NCI-H2227 (cell line): ENCODE data around the gene CAPN15.
A peak's percentile ranks its signal among the peaks of the same experiment; 100 is the strongest.

Experiments
- DNase-seq: peaks from one replicate; lab custom pipeline; 2025; ENCODE audit not compliant: unreplicated experiment; lab: John Stamatoyannopoulos, UW

Gene CAPN15

DNA sequence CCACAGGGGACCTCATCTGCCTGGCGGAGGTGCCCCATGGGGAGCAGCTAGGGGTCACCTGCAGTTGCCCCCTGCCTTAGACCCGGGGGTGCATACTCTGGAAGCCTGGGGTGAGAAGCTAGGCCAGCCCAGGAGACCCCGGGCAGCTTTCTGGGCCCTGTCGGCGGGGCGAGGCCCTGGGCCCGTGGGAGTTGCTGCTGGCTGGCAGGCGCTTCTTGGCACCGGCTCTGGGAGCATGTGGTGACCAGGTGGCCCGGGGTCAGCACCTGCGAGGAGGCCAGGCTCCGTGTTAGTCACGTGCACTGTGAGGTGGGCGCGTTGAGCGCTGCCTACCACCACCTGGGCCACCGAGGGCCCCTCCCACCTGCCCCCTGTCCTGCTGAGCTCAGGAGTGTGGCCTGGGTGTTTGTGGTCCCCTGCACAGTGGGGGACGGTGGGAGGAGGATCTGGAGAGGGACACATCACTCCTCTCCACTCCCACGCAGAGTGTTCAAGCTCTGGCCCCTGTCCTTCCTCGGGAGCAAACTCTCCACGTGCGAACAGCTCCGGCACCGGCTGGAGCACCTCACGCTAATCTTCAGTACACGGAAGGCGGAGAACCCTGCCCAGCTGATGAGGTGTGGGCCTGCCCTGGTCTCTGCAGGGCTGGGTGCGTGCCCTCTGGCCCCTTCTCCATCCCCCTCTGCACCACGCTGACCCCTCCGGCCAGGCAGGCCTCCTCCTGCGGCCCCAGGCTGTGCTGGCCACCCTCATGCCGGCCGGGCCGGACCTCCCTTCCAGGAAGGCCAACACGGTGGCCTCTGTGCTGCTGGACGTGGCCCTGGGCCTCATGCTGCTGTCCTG is 48.1 kb downstream of the CAPN15 start:
- no peak for DNase-seq

DNA sequence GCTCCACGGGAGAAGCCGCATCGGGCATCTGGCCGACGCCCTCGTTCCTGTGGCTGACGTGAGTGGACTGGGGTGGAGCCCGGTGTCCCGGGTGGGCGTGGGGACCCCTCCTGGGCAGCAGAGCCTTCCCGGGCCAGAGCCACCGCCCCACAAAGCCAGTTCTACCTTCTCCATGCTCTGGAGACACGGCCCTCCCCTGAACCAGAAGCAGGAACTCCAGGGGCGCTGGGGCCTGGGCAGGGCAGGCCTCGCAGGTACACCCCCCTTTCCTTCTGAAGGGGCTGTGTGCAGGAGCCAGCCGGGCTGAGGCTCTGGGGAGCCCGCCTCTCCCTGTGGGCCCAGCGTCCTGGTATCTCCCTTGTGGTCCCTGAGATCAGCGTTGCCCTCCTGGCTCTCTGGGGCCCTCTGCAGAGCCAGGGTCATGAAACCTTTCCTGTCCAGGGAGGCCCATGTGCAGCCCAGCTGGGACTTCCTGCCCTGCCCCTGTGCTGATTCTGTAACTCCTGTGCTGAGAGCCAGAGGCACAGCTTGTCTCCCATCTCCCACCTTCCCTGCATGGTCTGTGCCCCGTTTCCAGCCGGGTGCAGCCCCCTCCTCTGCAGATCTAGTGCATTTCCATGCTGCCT is 48.8 kb downstream of the CAPN15 start:
- DNase-seq, result no peak

DNA sequence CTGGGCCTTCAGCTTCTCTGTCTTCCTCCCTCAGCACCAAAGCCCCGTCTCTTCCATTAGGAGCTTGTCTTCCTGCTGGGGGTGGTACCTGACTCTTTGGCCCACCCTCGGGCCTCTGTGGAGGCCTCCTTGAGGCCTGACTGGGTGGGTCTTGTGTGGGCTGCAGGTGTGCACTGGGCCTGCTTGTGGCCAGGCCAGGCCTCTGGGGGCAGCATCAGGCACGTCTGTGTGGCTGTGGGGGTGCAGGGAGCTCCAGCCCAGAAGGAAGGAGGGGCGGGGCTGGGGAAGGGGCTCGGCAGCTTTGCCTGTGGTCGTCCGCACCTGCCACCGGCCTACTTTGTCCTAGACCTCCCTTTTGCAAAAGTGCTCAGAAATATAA is 49.3 kb downstream of the CAPN15 start:
- DNase-seq, result no peak

DNA sequence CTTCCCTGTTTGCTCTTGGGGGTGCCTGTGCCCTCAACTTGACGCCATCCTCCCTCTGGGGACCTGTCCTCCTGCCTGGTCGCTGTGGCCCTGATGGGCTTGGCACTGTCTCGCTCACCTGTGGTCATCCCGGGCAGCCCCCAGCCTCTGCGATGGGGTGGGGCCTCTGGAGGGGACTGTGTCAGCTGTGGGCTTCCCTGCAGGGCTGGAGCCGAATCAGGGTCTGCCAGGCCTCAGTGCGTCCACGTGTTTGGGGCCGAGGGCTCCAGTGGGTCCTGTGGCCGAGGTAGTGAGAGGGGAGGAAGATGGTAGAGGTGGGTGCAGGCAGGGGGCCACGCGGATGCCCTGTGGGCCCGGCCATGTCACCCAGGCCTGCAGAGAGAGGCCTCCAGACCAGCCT is 50.3 kb downstream of the CAPN15 start:
- DNase-seq, result no peak

DNA sequence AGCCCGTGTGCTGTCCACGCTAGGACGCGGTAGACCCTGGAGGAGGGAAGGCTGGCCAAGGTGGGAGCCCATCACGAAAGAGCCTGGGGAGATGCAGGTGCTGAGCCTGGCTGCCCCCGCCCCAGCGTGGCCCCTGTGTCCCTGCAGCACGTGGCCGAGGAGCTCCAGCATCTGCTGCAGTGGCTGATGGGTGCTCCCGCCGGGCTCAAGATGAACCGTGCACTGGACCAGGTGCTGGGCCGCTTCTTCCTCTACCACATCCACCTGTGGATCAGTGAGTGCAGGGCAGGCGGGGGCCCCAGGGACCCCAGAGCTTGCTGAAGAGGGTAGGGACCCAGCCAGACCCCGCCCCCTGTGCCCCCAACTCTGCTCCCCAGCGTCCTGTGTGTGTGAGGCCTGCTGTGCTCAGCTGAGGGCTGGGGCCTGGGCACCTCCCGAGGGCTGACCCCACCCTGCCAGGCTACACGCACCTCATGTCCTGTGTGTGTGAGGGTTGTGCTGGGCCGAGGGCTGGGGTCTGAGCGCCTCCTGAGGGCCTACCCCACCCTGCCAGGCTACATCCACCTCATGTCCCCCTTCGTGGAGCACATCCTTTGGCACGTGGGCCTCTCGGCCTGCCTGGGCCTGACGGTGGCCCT is 50.8 kb downstream of the CAPN15 start:
- no peak for DNase-seq

DNA sequence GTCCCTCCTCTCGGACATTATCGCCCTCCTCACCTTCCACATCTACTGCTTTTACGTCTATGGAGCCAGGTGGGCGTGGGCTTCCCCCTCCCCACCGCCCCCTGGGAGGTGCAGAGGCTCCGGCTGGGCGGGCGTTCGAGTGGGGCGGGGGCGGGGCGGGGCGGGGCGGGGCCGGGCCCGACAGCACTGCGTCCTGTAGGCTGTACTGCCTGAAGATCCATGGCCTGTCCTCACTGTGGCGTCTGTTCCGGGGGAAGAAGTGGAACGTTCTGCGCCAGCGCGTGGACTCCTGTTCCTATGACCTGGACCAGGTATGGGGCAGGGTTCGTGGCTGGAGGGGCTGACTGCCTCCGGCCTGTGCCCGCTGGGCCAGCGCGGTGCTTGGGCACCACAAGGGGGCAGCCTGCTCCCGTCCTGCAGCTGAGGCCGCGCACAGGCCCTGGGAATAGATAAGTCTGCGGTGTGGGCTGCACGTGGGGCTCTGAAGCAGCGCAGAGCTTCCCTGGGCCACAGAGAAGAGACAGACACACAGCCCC is 51.4 kb downstream of the CAPN15 start:
- no peak for DNase-seq

DNA sequence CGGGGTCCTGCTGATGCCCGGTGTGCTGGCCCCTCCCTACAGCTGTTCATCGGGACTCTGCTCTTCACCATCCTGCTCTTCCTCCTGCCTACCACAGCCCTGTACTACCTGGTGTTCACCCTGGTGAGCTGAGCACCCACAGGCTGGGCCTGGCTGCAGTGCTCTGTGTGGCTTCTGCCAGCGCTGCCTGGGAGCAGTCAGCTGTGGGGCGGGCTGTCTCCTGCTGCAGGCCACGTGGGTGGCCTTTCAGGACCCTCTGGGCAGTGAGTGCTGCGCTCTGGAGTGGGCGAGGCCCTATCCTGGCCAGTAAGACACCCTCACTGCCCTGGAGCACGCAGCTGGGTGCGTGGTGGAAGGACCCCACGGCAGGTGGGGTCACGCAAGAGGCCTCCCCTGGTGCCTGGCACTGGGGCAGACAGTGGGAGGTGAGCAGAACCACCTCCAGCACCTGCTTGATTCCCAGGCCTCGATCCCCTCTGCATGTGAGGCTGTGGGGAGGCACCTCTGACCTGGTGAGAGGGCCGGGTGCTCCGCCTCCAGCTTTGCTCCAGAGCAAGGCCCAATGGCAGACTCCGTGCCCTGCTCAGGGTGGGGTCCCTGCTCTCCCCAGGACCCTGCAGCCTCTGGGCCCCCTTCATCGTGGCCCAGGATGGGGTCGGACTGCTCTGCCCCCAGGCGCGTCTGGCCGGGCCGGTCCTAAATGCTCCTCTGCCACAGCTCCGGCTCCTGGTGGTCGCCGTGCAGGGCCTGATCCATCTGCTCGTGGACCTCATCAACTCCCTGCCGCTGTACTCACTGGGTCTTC is 52.8 kb downstream of the CAPN15 start:
- no peak for DNase-seq

DNA sequence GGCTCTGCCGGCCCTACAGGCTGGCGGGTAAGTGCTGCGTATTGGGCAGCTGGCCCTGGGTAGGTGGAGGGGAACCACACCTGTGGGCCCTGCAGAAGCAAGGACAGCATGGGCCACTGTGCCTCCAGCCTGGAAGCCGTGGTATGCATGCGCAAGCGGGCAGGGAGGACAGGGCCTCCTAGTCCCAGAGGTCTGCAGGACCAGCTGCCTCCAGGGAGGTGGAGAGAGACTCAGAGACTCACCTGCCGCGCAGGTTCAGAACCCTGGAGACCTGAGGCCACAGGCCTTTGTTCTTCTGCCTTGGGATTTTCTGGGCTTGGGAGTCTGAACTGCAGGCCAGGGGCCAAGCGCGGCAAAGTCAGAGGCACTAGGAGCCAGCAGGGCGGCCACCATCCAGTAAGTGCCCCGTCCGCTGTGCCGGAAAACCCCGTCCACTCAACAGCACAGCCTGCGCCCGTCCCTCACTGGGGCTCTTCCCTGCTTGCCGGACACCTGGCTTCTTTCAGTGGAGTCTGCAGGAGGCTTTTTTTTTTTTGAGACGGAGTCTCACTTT is 53.5 kb downstream of the CAPN15 start:
- no peak for DNase-seq

DNA sequence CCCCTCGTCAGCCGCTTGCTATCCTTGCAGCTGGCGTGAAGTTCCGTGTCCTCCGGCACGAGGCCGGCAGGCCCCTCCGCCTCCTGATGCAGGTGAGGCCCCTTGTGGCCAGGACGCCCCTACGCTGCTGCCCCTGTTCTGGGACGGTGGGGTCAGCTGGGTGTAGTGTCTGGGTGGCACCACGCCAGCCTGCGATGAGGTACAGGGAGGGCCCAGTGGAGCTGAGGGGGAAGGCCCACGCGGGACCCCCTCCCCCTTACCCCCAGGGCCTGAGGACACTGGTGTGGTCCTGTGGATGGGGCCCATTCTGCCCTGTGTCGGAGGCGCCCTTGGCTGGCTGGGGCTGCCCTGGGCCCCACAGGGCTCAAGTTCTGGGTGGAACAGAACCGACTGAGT is 54.7 kb downstream of the CAPN15 start:
- no peak for DNase-seq

DNA sequence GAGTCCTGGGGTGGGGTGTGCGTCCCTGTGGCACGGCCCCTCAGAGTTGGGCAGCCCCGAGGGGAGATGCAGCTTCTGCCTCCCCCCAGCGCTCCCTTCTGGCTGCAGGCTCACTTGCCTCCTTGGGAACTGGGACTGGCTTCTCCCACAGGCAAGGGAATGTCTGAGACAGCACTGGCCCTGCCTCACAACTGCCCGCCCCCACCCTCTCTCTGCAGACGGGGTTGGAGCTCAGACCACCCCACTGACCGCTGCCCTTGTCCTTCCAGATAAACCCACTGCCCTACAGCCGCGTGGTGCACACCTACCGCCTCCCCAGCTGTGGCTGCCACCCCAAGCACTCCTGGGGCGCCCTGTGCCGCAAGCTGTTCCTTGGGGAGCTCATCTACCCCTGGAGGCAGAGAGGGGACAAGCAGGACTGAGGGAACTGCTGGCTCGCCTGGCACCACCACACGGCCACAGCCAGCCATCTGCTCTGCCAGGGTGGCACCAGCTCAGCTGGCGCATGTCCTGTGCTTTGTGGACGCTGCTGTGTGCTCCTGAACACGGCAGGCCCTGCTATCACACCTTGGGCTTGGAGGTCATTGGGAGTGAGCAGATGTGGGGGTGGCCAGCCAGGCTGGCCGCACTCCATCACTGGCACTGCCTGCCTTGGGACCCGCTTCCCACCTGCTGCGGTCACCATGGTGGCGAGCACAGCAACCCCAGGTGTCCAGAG is 55.3 kb downstream of the CAPN15 start:
- DNase-seq, result no peak

DNA sequence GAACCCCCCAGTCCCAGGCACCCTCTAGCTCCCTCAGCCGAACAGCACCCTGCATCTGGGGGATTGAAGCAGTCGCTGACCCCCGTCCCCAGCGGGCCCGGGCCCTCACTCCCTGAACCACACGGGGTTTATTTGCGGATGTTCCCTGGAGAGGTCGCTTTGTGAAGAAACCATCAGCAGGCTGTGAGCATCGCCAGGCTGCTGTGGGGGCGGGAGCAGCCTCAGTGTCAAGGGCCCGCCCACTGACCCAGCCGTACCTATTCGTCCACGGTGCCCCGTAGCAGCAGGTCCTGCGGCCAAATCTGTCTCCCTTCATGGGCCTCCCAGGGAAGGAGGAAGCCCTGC is 55.9 kb downstream of the CAPN15 start:
- DNase-seq, result peak; percentile 51

DNA sequence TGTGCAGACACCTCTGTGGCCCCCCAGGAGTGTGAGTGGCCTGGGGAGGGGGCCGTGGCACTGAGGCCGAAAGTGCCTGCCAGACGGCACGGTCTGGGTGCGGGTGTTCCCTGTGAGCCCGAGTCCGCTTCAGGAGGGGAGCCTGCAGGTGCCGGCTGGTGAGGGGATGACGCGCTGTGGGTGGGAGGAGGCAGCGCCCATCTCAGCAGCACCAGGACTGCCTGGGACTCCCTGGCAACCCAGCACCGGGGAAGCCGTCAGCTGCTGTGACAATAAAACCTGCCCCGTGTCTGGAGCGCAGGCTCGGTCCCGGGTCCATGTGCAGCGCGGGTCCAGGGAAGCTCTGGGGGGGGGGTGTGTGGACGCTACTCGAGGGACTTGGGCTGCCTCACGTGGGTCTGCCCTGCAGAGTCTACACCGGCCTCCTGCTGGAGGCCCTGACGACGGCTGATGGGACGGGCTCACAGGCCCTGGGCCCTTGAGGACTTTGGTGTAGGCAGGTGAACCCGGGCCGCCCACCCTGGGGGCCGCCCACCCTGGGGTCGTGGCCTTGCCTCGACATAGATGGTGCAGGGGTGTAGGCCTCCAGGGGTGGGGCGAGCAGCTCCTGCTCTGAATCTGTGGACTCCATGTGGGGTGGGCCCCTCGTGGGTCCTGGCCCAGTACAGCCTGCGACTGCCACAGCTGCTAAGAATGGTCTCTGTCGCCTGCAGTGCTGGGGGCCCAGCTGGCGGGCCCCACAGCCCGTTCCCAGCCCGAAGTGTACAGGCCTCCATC is 56.5 kb downstream of the CAPN15 start:
- DNase-seq, result peak; percentile 47

DNA sequence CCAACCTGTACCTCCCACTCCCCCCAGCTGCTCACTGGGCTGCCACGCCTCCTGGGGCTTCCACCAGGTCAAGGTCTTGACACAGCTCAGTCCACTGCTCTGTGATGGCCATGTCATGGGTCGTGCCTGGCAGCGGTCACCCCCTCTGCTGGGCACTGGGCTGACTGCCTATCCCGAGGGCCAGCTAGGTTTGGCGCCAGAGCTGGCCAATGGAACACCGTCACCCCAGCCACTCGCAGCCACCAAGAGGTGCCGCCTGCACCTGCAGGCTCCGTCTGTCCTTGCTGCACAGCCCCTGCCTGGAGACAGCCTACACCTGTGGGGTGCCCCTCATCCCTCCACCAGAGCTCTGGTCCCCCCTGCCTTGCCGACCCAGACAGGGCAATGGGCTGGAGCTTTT is 57.8 kb downstream of the CAPN15 start:
- peak; percentile 35 for DNase-seq

DNA sequence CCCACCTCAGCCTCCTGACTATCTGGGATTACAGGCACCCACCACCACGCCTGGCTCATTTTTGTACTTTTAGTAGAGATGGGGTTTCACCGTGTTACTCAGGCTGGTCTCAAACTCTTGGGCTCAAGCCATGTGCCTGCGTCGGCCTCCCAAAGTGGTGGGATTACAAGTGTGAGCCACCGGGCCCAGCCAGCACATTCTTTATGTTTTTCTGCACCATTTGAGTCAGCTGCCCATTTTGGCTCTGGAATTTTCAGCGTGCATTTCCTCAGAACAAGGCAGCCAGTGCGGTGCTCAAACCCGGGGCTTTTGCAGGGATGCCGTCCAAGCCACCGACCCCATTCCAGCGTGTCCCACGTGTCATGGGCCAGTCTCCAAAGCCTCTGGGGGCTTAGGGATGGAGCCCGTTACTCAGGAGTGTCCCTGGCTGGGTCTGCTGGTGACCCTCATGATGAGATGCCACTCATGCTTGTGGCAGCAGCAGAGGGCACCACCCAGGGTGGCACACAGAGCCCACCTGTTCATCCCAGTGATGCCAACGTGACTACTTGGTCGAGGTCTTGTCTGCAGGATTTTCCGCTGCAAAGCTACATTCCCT is 58.6 kb downstream of the CAPN15 start:
- DNase-seq, result no peak

DNA sequence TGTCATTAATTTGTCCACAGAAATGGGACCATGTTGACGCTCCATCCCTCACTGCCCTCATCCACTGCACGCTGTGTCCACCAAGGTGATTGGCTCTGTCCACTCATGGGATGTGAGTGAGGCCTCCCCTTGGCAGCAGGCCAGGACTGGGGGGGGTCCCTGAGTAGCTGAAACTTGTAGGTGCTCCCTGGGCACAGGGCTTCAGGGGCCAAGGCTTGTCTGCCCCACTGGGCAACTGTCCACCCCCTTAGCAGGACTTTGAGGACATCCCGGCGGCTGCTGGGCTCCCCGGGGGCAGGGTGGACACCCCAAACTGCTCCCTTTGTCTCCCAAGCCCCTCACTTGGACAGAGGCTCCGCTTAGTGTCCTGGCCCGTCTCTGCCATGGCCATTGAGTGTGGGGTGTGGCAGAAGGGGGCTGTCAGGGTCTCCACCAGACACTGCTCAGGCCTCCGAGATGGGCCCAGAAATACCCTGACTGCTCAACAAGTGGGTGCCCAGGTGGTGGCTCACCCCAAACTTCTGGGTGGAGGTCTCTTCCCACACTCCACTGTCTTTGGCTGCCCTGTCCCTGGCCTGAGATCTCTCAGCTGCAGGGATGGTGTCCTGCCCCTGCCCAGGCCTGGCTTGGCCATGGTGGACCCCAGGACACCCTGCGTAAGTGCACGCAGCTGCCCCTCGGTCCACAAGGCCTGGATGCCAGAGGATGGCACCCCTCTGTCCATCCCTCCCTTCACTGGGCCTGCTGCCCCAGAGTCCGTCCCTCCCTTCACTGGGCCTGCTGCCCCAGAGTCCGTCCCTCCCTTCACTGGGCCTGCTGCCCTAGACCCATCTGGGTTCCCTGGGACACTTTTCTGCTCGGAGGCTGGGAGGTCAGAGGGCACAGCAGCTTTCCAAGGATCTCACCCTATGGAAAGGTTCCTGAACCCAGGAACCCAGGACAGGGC is 59.4 kb downstream of the CAPN15 start:
- no peak for DNase-seq

DNA sequence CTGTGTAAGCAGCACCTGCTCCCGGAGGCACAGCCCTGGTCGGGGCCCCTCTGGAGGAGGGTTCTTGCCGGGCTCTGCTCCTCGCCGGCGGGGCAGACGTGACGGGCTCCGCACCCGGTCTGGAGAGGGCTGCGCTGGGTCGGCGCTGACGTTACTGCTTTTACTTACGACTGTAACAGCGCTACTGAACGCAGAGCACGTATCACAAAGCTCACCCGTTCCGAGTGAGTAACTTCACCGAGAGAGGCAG is 61.1 kb downstream of the CAPN15 start:
- DNase-seq, result peak; percentile 77

DNA sequence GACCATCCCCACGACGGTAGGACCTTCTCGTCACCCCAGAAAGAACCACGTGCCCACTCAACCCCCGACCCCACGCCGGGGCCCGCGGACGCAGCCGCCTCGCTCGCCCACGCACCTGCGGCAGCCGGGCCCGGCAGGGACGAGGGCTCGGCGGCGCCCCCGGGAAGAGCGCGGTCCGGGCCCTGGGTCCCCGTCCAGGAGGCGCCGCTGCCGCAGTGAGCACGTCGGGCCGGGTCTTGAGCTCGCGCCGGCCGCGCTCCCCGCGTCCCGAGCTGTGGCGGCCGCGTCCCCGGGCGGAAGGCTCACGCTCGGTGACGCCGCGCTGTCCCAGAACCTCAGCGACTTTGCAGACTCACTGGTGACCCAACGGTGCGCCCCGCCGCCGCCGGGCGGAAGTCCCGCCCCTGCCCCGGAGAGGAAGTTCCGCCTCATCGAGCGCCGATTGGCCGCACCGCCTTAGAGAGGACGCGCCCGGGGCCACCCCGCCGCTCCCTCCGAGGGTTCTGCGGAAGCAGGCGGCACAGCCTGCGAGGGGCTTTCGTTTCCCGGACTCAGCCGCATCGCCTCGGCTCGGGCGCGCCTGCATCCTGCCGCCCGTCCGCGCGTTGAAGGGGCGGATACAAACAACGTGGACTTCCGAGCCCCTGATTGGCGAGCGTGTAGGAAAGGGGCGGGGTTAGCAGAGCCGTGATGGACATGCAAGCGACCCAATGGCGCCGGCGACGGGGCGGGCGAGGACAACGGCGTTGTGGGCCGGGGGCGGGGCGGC is 61.6 kb downstream of the CAPN15 start:
- peak; percentile 96 for DNase-seq
